DMS114 treated with DMSO at 0.1 percent for 48 hours (cell line): ENCODE measurements around the gene CA14.
"Not testable (repeated sequence)": the region's sequence is repeated elsewhere in the genome, so short reads cannot be mapped to it uniquely, and the experiment has no call there.

ENCODE experiments used
- DNase-seq: peaks from one replicate; lab custom pipeline; 2025; ENCODE audit not compliant: unreplicated experiment; lab: John Stamatoyannopoulos, UW

The CA14 gene

GRCh38 chr1:150280138-150280707 is 22.6 kb downstream of the CA14 start:
- DNase-seq, result no peak

DNA sequence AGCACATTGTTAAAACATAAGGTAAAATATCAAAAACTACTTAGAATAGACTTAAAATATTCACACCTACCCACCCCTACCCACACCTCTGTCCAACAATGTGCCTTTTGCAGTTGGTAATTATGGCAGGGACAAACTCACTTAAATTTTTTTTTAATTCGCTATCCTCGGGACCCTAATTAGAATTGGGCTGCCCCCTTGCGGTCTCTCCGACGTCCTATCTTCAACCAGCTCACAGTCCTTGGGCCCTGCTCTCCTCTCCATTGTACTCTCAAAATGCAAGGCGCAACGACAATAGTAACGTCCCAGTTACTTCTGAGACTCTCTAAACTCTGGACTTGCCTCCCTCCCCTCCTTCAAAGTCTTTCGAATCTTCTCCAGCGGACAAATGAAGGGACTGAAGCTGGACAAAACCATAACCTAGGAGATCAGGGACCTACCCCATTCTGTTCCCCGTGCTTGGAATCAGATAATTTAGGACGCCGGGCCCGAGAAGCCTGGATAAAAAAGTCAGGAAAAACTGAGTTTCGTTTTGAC is 23.7 kb downstream of the CA14 start:
- DNase-seq, result peak; percentile 87

DNA sequence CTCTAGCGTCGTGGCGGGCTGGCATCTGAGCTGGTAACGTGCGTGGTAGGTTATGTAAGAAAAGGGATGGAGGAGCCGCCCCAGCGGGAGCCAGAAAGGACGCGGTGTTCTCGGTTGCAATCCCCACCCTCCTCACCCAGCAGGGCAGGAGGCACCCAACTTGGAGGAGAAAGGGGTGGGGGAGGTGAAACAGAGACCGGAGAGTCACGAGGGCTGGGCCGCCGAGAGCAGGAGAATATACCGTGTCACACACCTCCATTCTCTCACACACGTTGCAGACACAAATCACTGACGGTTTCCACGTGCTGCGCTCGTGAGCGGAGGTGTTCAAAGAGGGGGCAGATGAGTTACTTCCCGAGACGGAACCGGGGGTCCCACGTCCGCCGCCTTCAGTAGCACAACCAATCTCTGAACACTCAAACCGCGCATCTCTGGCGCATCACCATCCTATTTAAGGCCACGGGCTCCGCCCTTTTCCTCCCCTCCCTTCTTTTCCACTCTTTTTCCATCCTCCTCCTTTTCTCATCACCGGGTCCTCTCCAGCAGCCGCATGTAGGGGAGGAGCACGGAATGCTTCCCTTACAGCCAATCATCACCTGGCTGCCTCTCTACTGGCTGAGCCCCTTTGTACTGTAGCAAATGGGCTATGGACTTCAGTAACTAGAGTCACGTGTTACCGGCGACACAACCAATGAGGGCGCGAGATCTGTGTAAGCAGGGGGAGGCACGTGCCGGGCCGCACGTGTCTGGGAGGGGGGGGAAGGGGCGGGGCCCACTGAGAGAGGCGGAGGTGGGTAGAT is 24.4 kb downstream of the CA14 start, which contains the start of gene CIART:
CIART (plus strand) TSS at position 797 of the 800 bp plus-strand sequence. CDS start 714 bp downstream, outside the sequence.
- DNase-seq, result peak; percentile 97

- no peak for DNase-seq
Measured at GRCh38 chr1:150282558-150282958, 25.0 kb downstream of the CA14 start.

DNA sequence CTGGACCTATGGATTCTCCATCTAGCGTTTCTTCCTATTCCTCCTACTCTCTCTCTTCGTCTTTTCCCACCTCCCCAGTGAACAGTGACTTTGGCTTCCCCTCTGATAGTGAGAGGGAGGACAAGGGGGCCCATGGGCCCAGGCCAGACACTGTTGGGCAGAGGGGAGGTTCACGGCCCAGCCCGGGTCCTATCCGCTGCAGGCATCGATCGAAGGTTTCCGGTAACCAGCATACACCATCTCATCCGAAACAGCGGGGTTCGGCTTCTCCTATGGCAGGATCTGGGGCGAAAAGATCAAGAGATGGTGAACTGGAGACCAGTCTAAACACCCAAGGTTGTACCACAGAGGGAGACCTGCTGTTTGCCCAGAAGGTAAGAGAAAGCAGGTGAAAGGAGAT is 25.7 kb downstream of the CA14 start:
- no peak for DNase-seq

GRCh38 chr1:150288382-150288781 is 30.8 kb downstream of the CA14 start:
- DNase-seq, result no peak

- no peak for DNase-seq
Measured at GRCh38 chr1:150288822-150289221, 31.2 kb downstream of the CA14 start.

GRCh38 chr1:150293433-150294253 is 36.1 kb downstream of the CA14 start, which contains the start of gene MRPS21:
Gene MRPS21, plus strand, starts transcription at chr1:150293861. Its CDS starts 506 bp downstream, at chr1:150294367.
- DNase-seq, result peak; percentile 98

- DNase-seq, result no peak
Measured at GRCh38 chr1:150295476-150295875, 37.9 kb downstream of the CA14 start.

GRCh38 chr1:150299716-150300115 is 42.1 kb downstream of the CA14 start:
- no peak for DNase-seq

DNA sequence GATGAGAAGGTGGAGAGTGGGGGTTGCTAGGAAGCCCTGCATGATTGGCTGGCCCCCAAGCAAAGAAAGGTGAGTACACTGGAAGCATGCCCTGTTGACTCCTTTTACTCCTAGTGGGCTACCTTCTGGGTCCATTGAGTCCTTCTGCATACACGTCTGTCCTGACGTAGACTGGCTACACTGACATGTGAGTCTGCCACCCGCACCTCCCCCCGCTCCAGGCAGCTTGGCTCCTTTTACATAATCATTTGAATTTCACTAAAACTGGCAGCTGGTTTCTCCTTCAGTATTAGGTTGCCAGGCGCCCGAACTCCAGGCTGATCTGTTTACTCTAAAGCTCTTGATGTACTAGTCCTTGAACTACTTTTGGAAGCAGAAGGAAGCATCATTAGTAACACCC is 44.8 kb downstream of the CA14 start:
- DNase-seq, result no peak

GRCh38 chr1:150302902-150303301 is 45.3 kb downstream of the CA14 start:
- no peak for DNase-seq

GRCh38 chr1:150308585-150308984 is 51.0 kb downstream of the CA14 start:
- DNase-seq, result not testable (repeated sequence)

DNA sequence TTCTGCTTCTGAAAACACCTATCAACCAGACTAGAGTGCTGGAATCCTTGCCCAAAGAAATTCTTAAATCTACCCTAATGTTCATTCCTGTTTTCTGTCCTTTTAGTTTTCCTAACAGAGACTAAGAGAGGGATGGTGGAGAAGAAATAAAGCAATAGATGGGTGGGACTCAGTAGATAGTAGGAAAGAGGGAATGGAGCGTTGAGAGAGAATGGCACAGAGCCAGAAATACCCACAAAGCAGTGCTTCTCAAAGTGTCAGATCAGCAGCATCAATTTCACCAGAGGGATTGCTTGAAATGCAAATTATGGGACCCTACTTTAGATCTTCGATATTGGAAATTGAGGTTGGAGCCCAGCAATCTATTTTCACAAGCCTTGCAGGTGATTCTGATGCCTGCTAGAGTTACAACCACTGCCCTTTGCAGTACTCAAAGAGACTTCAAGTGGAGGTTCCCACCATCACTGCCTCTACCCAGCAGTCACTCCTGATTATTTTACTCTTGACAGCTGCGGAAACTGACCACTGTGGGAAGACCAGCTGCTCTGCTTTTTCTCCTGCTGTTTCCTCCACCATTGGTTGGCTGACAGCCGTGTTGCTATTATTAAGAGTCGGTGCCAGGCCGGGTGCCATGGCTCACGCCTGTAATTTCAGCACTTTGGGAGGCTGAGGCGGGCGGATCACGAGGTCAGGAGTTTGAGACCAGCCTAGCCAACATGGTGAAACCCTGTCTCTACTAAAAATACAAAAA is 52.4 kb downstream of the CA14 start:
- no peak for DNase-seq

GRCh38 chr1:150311762-150312161 is 54.2 kb downstream of the CA14 start:
- no peak for DNase-seq
